ENCODE results near the gene CCDC126. TPM values are rescaled to one million over a fixed set of nuclear protein-coding genes. Genes with fewer than 3 reads are reported as not detected.
A peak's percentile ranks its signal among the peaks of the same experiment; 100 is the strongest.

Gene CCDC126
- total and polyA plus RNA-seq, 9 donors, result 4.8 to 11.3 (median 7.0) TPM

DNA sequence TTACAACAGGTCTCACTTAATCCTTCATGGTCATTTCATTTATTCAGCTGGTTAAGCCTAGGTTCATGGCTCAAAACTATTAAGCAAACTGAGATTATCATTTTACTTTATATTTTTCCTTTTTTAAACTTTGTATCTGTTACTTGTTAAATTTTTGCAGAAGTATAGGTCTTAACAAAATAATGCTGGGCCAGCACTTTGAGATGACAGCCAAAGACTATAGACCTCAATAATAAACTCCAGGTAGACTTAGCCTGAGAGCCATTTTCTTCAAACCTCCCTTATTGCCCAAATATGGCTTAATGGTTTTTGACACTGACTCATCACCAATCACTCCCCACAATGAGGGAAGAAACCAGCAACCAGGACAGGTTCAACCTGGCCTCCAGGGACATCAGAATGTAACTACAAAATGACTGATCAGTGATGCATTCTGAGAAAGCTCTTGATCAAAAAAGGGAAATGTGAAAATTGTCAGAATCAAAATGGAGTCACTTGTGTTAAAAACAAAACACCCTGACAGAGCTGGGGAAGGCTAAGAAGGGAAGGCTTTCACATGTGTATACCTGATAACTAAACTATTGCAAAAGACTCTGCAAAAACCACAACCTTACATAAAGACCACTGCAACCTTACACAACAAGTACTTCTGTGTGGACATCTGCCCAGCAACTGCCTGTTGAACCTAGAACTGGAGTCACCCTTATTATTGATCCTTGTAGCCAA lies 2.1 kb upstream of the CCDC126 start:
- Histone ChIP-seq H3K27me3 (ENCODE audit: control insufficient read depth, insufficient read depth, low read length) (peaks cover 5% of the 10 kb centered on the region), H3K9me3 (replicated peaks; ENCODE audit: control insufficient read depth, low read depth, low read length) (no peaks in the 10 kb centered on the region), H3K4me1 (ENCODE audit: control insufficient read depth, insufficient read depth, low read length) (peaks cover 10% of the 10 kb centered on the region), H3K36me3 (ENCODE audit: control insufficient read depth, insufficient read depth, low read length) (no peaks in the 10 kb centered on the region), H3K27ac (ENCODE audit: low read length) (no peak overlapping the region), H3K4me3 (ENCODE audit: low read length) (no peak overlapping the region)
- no peak for DNase-seq

DNA sequence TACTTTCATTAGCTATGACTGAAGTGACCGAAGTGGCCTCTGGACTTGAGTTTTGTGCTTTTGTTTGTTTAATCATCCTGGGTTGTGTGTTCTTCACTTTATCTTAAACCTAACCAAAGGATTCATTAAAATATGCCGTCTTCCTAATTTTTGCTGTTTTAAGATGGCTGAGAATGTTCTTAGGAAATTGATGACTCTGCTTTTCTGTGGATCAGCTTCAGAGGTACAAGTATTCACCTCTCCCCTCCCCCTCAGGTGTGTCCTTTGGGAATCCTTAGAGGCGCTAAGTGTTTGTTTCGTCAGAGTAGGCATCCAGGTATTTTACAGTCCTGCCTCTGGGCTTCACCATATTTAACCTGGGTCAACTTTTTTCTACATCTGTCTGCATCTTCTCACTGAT lies 1.1 kb downstream of the CCDC126 start:
- peaks cover 5% of the 10 kb centered on the region for H3K27me3 ChIP-seq (ENCODE audit: control insufficient read depth, insufficient read depth, low read length)
- peaks cover 10% of the 10 kb centered on the region for H3K4me1 ChIP-seq (ENCODE audit: control insufficient read depth, insufficient read depth, low read length)
- H3K9me3 ChIP-seq (replicated peaks; ENCODE audit: control insufficient read depth, low read depth, low read length), result no peaks in the 10 kb centered on the region
- DNase-seq, result no peak
- peak overlapping the region; percentile 98 for H3K27ac ChIP-seq (ENCODE audit: low read length)
- H3K36me3 ChIP-seq (ENCODE audit: control insufficient read depth, insufficient read depth, low read length), result no peaks in the 10 kb centered on the region
- peak overlapping the region; percentile 70 for H3K4me3 ChIP-seq (ENCODE audit: low read length)
- 80% methylated on average over 1 of the region's 4 CpGs for WGBS (ENCODE audit: insufficient coverage)

DNA sequence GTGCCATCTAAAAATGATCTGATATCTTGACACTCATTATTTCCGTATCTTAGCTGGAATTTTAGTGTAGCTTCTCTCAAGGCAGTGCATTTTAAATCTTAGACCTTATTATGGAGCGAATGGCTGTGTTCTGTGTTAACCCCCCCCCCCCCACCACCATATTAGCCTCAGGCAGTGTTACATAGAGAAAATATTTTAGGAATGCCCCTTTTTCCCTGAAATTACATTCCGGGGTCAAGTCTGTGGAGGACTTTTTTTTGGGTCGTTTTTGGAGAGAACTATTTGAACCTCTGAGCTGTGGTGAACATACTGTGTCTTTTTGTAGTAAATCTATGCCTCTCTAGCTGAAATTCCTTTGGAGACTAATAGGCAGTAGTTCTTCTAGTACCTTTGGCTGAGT lies 3.1 kb downstream of the CCDC126 start:
- H3K4me1 ChIP-seq (ENCODE audit: control insufficient read depth, insufficient read depth, low read length), result peaks cover 10% of the 10 kb centered on the region

DNA sequence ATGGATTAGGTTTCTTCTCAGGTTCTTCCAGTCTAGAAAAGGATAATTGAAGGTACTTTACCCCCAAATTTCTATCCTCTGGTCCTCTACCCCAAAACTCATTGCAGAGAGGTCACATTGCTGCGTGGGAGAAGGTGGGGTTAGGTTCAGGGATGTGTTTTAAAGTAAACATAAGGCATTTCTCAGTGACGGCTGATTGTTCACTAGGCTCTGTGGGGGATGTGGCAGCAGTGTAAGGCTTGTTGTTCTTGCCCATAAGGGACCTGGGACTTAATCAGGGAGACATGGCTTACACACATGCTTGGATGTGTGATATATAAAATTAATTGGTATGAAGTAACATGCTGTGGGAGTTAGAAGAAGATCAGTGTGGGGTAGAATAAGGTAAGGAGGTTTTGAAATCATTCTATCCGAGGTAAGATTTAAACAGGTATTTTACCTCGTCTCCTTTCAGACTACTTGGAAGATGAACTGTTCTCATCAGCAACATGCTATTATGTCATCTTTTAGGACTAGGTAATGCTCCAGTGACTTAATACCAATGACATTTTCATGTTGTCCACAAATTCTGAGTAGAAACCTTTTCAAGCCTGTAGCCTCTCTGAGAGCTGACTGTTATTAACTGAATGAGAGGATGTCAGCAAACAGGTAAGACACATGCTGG lies 6.6 kb downstream of the CCDC126 start:
- Histone ChIP-seq H3K4me1 (ENCODE audit: control insufficient read depth, insufficient read depth, low read length) (no peaks in the 10 kb centered on the region), H3K27ac (ENCODE audit: low read length) (no peak overlapping the region), H3K4me3 (ENCODE audit: low read length) (no peak overlapping the region), H3K9me3 (replicated peaks; ENCODE audit: control insufficient read depth, low read depth, low read length) (no peaks in the 10 kb centered on the region), H3K36me3 (ENCODE audit: control insufficient read depth, insufficient read depth, low read length) (no peaks in the 10 kb centered on the region), H3K27me3 (ENCODE audit: control insufficient read depth, insufficient read depth, low read length) (no peaks in the 10 kb centered on the region)
- no peak for DNase-seq
- WGBS (ENCODE audit: insufficient coverage), result no CpG with 5 or more reads among the region's 4 CpGs

More for the DNA sequence above, 3.1 kb downstream of the CCDC126 start:
- Histone ChIP-seq H3K4me3 (ENCODE audit: low read length) (no peak overlapping the region), H3K27me3 (ENCODE audit: control insufficient read depth, insufficient read depth, low read length) (peaks cover 5% of the 10 kb centered on the region), H3K36me3 (ENCODE audit: control insufficient read depth, insufficient read depth, low read length) (no peaks in the 10 kb centered on the region), H3K27ac (ENCODE audit: low read length) (no peak overlapping the region), H3K9me3 (replicated peaks; ENCODE audit: control insufficient read depth, low read depth, low read length) (no peaks in the 10 kb centered on the region)
- DNase-seq, result no peak
- WGBS (ENCODE audit: insufficient coverage), result no CpG with 5 or more reads among the region's 4 CpGs

DNA sequence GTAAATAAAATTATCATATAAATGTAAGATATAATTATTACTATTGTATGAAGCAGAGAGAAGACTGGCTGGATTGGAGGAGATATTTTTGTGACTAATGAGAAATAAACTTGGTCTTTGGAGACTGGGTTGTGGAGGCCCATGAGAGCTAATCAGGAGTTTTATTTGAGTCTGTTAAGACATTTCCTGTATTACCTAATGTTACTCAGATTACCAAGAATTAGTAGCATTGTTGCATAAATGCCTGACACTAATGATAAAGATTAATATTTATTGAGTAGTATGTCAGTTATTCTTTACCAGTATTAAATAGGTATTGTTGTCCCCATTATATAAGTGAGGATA lies 7.1 kb downstream of the CCDC126 start:
- Histone ChIP-seq H3K4me1 (ENCODE audit: control insufficient read depth, insufficient read depth, low read length) (no peaks in the 10 kb centered on the region), H3K27ac (ENCODE audit: low read length) (no peak overlapping the region), H3K36me3 (ENCODE audit: control insufficient read depth, insufficient read depth, low read length) (no peaks in the 10 kb centered on the region), H3K4me3 (ENCODE audit: low read length) (no peak overlapping the region), H3K27me3 (ENCODE audit: control insufficient read depth, insufficient read depth, low read length) (no peaks in the 10 kb centered on the region), H3K9me3 (replicated peaks; ENCODE audit: control insufficient read depth, low read depth, low read length) (no peaks in the 10 kb centered on the region)
- no peak for DNase-seq

DNA sequence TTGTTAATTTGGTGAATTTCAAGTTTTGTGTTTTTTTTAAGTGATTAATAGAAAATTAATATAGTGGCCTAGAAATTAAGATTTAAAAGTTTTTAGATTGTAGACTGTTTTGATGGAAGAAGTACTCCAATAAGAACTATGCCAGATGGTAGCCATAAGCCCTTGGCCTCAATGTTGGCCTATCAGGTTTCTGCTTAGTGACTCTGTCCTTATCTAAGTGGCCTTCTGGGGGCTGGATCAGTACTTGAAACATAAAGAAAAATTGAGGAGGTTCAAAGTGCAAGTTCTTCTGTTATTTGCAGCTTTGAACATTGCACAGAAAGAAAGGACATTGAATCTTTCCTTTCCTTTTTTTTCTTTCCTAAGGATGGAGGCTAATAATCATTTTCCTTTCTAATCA lies 9.9 kb downstream of the CCDC126 start:
- Histone ChIP-seq H3K36me3 (ENCODE audit: control insufficient read depth, insufficient read depth, low read length) (peaks cover 3% of the 10 kb centered on the region), H3K9me3 (replicated peaks; ENCODE audit: control insufficient read depth, low read depth, low read length) (no peaks in the 10 kb centered on the region), H3K4me1 (ENCODE audit: control insufficient read depth, insufficient read depth, low read length) (no peaks in the 10 kb centered on the region), H3K4me3 (ENCODE audit: low read length) (no peak overlapping the region), H3K27ac (ENCODE audit: low read length) (no peak overlapping the region), H3K27me3 (ENCODE audit: control insufficient read depth, insufficient read depth, low read length) (no peaks in the 10 kb centered on the region)
- DNase-seq, result no peak

DNA sequence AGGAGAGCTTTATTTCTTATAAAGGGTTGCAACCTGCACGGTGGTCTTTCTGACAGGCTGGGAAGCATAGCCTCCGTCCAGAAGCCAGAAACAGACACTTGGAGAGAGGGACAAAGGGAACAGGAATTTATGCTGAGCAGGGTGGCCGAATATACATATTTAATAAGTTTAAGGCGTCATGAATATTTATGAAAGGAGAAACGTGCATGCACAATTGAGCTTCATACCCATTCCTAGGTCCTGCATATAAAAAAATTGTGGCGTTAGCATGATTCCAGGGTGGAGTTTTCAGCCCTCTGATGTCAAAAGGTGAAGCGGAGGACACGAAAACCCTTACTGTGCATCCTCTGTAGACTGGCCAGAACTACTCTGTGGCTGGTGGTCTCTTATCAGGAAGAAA lies 10.7 kb downstream of the CCDC126 start:
- H3K27me3 ChIP-seq (ENCODE audit: control insufficient read depth, insufficient read depth, low read length), result no peaks in the 10 kb centered on the region
- WGBS (ENCODE audit: insufficient coverage), result 80% methylated on average over 5 of the region's 8 CpGs

DNA sequence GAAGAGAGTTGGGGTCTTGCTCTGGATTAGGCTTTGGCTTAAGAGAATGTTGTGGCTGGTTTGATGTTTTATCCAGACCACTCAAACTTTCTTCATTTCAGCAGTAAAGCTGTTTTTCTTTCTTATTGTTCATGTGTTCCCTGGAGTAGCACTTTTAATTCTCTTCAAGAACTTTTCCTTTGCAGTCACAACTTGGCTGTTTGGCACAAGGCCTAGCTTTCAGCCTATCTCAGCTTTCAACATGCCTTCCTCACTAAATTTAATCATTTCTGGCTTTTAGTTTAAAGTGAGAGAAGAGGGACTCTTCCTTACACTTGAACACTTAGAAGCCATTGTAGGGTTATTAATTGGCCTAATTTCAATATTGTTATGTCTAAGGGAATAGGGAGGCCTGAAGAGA lies 18.1 kb downstream of the CCDC126 start:
- Histone ChIP-seq H3K4me3 (ENCODE audit: low read length) (no peak overlapping the region), H3K36me3 (ENCODE audit: control insufficient read depth, insufficient read depth, low read length) (peaks cover 3% of the 10 kb centered on the region), H3K4me1 (ENCODE audit: control insufficient read depth, insufficient read depth, low read length) (no peaks in the 10 kb centered on the region), H3K9me3 (replicated peaks; ENCODE audit: control insufficient read depth, low read depth, low read length) (peaks cover 22% of the 10 kb centered on the region), H3K27me3 (ENCODE audit: control insufficient read depth, insufficient read depth, low read length) (no peaks in the 10 kb centered on the region), H3K27ac (ENCODE audit: low read length) (no peak overlapping the region)
- DNase-seq, result peak; percentile 33

More for the DNA sequence above, 10.7 kb downstream of the CCDC126 start:
- DNase-seq, result no peak
- Histone ChIP-seq H3K27ac (ENCODE audit: low read length) (no peak overlapping the region), H3K36me3 (ENCODE audit: control insufficient read depth, insufficient read depth, low read length) (peaks cover 3% of the 10 kb centered on the region), H3K4me1 (ENCODE audit: control insufficient read depth, insufficient read depth, low read length) (no peaks in the 10 kb centered on the region), H3K9me3 (replicated peaks; ENCODE audit: control insufficient read depth, low read depth, low read length) (no peaks in the 10 kb centered on the region), H3K4me3 (ENCODE audit: low read length) (no peak overlapping the region)

DNA sequence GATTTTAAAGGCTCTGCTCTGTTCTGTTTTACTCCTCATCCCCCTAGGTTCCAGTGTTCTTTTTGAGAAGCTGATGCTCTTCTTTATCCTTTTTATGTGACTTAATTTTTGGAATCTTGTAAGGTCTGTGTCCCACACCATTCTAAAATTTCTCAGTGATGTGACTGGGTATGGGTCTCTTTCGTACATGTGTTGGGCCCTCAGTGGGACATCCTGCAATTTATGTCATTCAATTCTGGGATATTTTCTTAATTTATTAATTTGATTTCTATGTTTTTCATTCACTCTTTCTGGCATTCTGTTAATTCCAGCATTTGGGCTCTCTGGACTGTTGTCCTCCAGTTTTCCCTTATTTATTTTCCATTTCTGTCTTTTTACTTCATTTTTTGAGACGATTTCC lies 19.4 kb downstream of the CCDC126 start:
- WGBS (ENCODE audit: insufficient coverage), result no CpG with 5 or more reads among the region's 2 CpGs
- Histone ChIP-seq H3K9me3 (replicated peaks; ENCODE audit: control insufficient read depth, low read depth, low read length) (peaks cover 22% of the 10 kb centered on the region), H3K27ac (ENCODE audit: low read length) (no peak overlapping the region), H3K4me1 (ENCODE audit: control insufficient read depth, insufficient read depth, low read length) (no peaks in the 10 kb centered on the region), H3K27me3 (ENCODE audit: control insufficient read depth, insufficient read depth, low read length) (no peaks in the 10 kb centered on the region), H3K36me3 (ENCODE audit: control insufficient read depth, insufficient read depth, low read length) (peaks cover 3% of the 10 kb centered on the region), H3K4me3 (ENCODE audit: low read length) (no peak overlapping the region)
- no peak for DNase-seq

DNA sequence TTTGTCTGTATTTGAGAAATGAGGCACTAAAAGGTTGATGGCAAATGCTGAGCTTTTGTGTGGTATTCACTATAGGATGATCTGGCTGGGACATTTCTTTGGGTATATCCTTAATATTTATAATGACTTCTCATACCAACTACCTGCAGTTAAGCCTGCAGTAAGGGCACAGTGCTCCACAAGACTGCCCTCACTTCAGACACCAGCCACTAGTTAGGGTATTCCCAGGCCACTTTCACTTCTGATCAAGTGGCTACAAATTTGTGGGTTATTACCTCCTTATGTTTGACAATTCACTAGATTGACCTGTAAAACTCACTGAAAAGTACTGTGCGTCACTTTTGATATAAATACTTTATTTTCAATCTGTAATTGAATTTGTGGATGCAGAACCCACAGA lies 20.3 kb downstream of the CCDC126 start:
- no peaks in the 10 kb centered on the region for H3K36me3 ChIP-seq (ENCODE audit: control insufficient read depth, insufficient read depth, low read length)
- H3K4me1 ChIP-seq (ENCODE audit: control insufficient read depth, insufficient read depth, low read length), result no peaks in the 10 kb centered on the region
- peaks cover 22% of the 10 kb centered on the region for H3K9me3 ChIP-seq (replicated peaks; ENCODE audit: control insufficient read depth, low read depth, low read length)
- no peak overlapping the region for H3K27ac ChIP-seq (ENCODE audit: low read length)
- no CpG with 5 or more reads among the region's 1 CpG for WGBS (ENCODE audit: insufficient coverage)
- no peaks in the 10 kb centered on the region for H3K27me3 ChIP-seq (ENCODE audit: control insufficient read depth, insufficient read depth, low read length)
- no peak for DNase-seq
- H3K4me3 ChIP-seq (ENCODE audit: low read length), result no peak overlapping the region

DNA sequence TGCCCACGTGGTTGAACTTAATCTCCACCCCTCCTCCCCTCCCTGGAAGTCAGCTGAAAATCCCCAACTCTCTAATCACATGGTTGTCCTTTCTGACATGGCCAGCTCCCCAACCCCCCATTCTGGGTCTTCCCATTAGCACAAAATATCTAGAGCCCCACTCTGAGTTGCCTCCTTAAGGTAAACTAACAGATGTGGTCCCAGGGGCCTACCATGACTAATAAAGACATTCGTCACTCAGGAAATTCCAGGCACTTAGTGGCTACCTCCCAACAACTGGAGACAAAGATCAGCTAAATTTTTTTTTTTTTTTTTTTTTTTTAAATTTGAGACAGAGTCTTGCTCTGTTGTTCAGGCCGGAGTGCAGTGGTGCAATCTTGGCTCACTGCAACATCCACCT lies 21.1 kb downstream of the CCDC126 start:
- 100% methylated on average over 1 of the region's 3 CpGs for WGBS (ENCODE audit: insufficient coverage)
- H3K4me1 ChIP-seq (ENCODE audit: control insufficient read depth, insufficient read depth, low read length), result no peaks in the 10 kb centered on the region
- H3K36me3 ChIP-seq (ENCODE audit: control insufficient read depth, insufficient read depth, low read length), result no peaks in the 10 kb centered on the region
- DNase-seq, result no peak
- no peaks in the 10 kb centered on the region for H3K27me3 ChIP-seq (ENCODE audit: control insufficient read depth, insufficient read depth, low read length)
- peaks cover 22% of the 10 kb centered on the region for H3K9me3 ChIP-seq (replicated peaks; ENCODE audit: control insufficient read depth, low read depth, low read length)
- no peak overlapping the region for H3K4me3 ChIP-seq (ENCODE audit: low read length)
- H3K27ac ChIP-seq (ENCODE audit: low read length), result no peak overlapping the region
